HEK293T (cell line): Measurements from ENCODE around the gene ERMP1.

Experiments
- BHLHE40 ChIP-seq: fragments of 450-650 bp; IDR thresholded peaks from 2 replicates; pipeline ENCODE4 v1.6.1; 2016; ENCODE audit warnings: mild to moderate bottlenecking, moderate library complexity, borderline replicate concordance
- ELF4 ChIP-seq: fragments of 450-650 bp; IDR thresholded peaks from 2 replicates; pipeline ENCODE4 v1.6.1; 2017; ENCODE audit warnings: antibody characterized with exemption
- FOXA1 ChIP-seq: fragments of 450-650 bp; IDR thresholded peaks from 2 replicates; pipeline ENCODE4 v1.6.1; 2016; ENCODE audit warnings: mild to moderate bottlenecking
- FOXM1 ChIP-seq: fragments of 450-650 bp; IDR thresholded peaks from 2 replicates; pipeline ENCODE4 v1.6.1; 2017; ENCODE audit warnings: mild to moderate bottlenecking, borderline replicate concordance
- HDGF ChIP-seq: fragments of 450-650 bp; IDR thresholded peaks from 2 replicates; pipeline ENCODE4 v1.6.1; 2017; ENCODE audit warnings: antibody characterized with exemption, borderline replicate concordance
- LEF1 ChIP-seq: fragments of 450-650 bp; IDR thresholded peaks from 2 replicates; pipeline ENCODE4 v1.6.1; 2017; ENCODE audit warnings: mild to moderate bottlenecking, borderline replicate concordance
- NFRKB ChIP-seq: fragments of 450-650 bp; IDR thresholded peaks from 2 replicates; pipeline ENCODE4 v1.6.1; 2016; ENCODE audit warnings: mild to moderate bottlenecking, moderate library complexity
- SP1 ChIP-seq: fragments of 450-650 bp; IDR thresholded peaks from 2 replicates; pipeline ENCODE4 v1.6.1; 2017
- ZNF384 ChIP-seq: fragments of 450-650 bp; IDR thresholded peaks from 2 replicates; pipeline ENCODE4 v1.6.1; 2016

DNA sequence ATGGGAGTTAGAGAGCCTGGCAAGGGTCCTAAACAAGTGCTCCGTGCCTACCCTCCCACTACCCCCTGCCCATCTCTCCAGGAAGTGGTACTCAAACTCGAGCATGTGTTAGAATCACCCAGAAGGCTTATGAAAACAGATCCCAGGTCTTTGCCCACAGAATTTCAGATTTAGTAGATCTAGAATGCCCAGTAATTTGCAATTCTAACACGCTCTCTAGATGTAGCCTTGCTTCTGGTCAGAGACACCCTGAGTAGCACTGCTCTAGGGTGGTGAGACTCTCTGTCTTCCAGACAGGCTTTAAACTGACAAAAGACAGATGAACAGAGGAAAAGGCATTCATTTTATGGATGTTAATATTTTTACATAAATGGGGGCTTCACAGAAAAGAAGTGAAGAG is 20.7 kb upstream of the ERMP1 start:
- no peak for TF ChIP-seq ZNF384
- no peak for TF ChIP-seq FOXA1
- TF ChIP-seq LEF1, result no peak
- TF ChIP-seq FOXM1, result no peak
- no peak for TF ChIP-seq ELF4
- no peak for TF ChIP-seq HDGF
- TF ChIP-seq BHLHE40, result no peak
- no peak for TF ChIP-seq NFRKB
- no peak for TF ChIP-seq SP1
